ENCODE results near the gene IER5L. TPM values are rescaled to one million over a fixed set of nuclear protein-coding genes. Genes with fewer than 3 reads are reported as not detected.

IER5L gene
- total and polyA plus RNA-seq, 10 donors: 3.9 to 14.0 (median 8.2) TPM

- no peak for DNase-seq
- H3K4me1 ChIP-seq: peaks cover 0 to 22% (median 12%) of the 10 kb centered on the region in 6 donors
- H3K4me3 ChIP-seq: no peak overlapping the region
- peaks cover 0 to 98% (median 58%) of the 10 kb centered on the region in 6 donors for H3K36me3 ChIP-seq
- peak overlapping the region in 2 of 8 donors; percentile 6 to 38 for H3K27ac ChIP-seq
- intact Hi-C loops (cut with DNase I; ENCODE audit: low total_unique reads): no loop called here
- TF ChIP-seq POLR2AphosphoS5 (IDR thresholded peaks at IDR 0.05) (no peak), CTCF (IDR thresholded peaks at IDR 0.05 in 8 of 11, conservative IDR thresholded peaks at IDR 0.05 in 3 of 11) (no peak), POLR2A (IDR thresholded peaks at IDR 0.05) (no peak)
- 56 to 77% (median 67%) methylated on average over 10 of the region's 10 CpGs for WGBS, 5 donors
- H3K9me3 ChIP-seq: no peaks in the 10 kb centered on the region
- no peaks in the 10 kb centered on the region for H3K27me3 ChIP-seq (replicated peaks in 1 of 7)
Measured at GRCh38 chr9:129126749-129127618, 51.1 kb downstream of the IER5L start.

Other genes with a start within 250 kb of the IER5L start
- gene DOLK, start 230.7 kb downstream of the IER5L start, total RNA-seq: 10 to 100 TPM in 5 of 7 donors, 1 to 10 TPM in 2; 8.0 to 16.3 (median 12.6) TPM
- gene DOLK, start 230.7 kb downstream of the IER5L start, polyA plus RNA-seq: 1 to 10 TPM; 5.3 to 8.4 (median 6.5) TPM
- gene NUP188, start 230.6 kb downstream of the IER5L start, total RNA-seq: 10 to 100 TPM; 44.2 to 72.5 (median 58.7) TPM
- 10 to 100 TPM; 11.0 to 16.4 (median 11.1) TPM for gene NUP188, start 230.6 kb downstream of the IER5L start, polyA plus RNA-seq
- 10 to 100 TPM; 69.1 to 87.3 (median 75.9) TPM for gene SH3GLB2, start 149.9 kb downstream of the IER5L start, total RNA-seq
- gene SH3GLB2, start 149.9 kb downstream of the IER5L start, polyA plus RNA-seq: 100 to 1,000 TPM in 1 of 3 donors, 10 to 100 TPM in 2; 53.3 to 109 (median 77.8) TPM
- 10 to 100 TPM; 22.7 to 47.1 (median 34.4) TPM for gene MIGA2, start 141.6 kb downstream of the IER5L start, total RNA-seq
- gene MIGA2, start 141.6 kb downstream of the IER5L start, polyA plus RNA-seq: 10 to 100 TPM; 20.2 to 34.5 (median 30.3) TPM
- 10 to 100 TPM in 2 of 7 donors, 1 to 10 TPM in 5; 6.0 to 10.1 (median 9.0) TPM for gene DOLPP1, start 97.2 kb downstream of the IER5L start, total RNA-seq
- gene DOLPP1, start 97.2 kb downstream of the IER5L start, polyA plus RNA-seq: 1 to 10 TPM; 4.8 to 8.0 (median 5.1) TPM
- 10 to 100 TPM; 14.9 to 32.3 (median 23.9) TPM for gene CRAT, start 67.5 kb downstream of the IER5L start, total RNA-seq
- gene CRAT, start 67.5 kb downstream of the IER5L start, polyA plus RNA-seq: 10 to 100 TPM in 1 of 3 donors, 1 to 10 TPM in 2; 5.7 to 11.8 (median 7.1) TPM
- 100 to 1,000 TPM in 3 of 7 donors, 10 to 100 TPM in 4; 71.5 to 107 (median 88.9) TPM for gene PTPA, start 66.8 kb downstream of the IER5L start, total RNA-seq
- 100 to 1,000 TPM in 1 of 3 donors, 10 to 100 TPM in 2; 38.8 to 104 (median 65.4) TPM for gene PTPA, start 66.8 kb downstream of the IER5L start, polyA plus RNA-seq